HL-60 (cell line): ENCODE results near the gene MED10.

Experiments
- REST ChIP-seq: IDR thresholded peaks from 2 replicates; pipeline ENCODE4 v1.6.1; 2012; ENCODE audit warnings: low read depth; ENCODE audit not compliant: insufficient replicate concordance
- TF ChIP-seq, protein P1 (sequence below): IDR thresholded peaks from one replicate; pipeline ENCODE4 v1.5.1; 2011; ENCODE audit warnings: low read length, control low read depth, inconsistent platforms; ENCODE audit not compliant: insufficient read depth

GRCh38 chr5:6397536-6398269 lies 19.4 kb upstream of the MED10 start:
- TF ChIP-seq, protein P1, sequence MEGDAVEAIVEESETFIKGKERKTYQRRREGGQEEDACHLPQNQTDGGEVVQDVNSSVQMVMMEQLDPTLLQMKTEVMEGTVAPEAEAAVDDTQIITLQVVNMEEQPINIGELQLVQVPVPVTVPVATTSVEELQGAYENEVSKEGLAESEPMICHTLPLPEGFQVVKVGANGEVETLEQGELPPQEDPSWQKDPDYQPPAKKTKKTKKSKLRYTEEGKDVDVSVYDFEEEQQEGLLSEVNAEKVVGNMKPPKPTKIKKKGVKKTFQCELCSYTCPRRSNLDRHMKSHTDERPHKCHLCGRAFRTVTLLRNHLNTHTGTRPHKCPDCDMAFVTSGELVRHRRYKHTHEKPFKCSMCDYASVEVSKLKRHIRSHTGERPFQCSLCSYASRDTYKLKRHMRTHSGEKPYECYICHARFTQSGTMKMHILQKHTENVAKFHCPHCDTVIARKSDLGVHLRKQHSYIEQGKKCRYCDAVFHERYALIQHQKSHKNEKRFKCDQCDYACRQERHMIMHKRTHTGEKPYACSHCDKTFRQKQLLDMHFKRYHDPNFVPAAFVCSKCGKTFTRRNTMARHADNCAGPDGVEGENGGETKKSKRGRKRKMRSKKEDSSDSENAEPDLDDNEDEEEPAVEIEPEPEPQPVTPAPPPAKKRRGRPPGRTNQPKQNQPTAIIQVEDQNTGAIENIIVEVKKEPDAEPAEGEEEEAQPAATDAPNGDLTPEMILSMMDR, result no peak
- no peak for TF ChIP-seq REST
